GM21529 (cell line): Measurements from ENCODE around the gene TGM5.
"Not testable (repeated sequence)": the region's sequence is repeated elsewhere in the genome, so short reads cannot be mapped to it uniquely, and the experiment has no call there.

Experiments
- ATAC-seq: cut with Tn5 transposase; IDR thresholded peaks from one replicate; pipeline ENCODE4 v1.9.1; 2021; ENCODE audit not compliant: unreplicated experiment

TGM5 gene

DNA sequence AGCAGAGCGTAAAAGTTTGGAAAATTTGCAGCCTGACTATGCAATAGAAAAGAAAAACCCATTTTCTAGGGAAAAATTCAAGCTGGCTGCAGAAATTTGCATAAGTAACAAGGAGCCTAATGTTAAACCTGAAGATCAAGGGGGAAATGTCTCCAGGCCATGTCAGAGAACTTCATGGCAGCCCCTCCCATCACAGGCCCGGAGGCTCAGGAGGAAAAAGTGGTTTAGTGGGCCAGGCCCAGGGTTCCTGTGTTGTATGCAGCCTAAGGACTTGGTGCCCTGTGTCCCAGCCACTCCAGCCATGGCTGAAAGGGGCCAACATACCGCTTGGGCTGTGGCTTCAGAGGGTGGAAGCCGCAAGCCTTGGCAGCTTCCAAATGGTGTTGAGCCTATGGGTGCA, 68.2 kb downstream of the TGM5 start:
- ATAC-seq: not testable (repeated sequence)

DNA sequence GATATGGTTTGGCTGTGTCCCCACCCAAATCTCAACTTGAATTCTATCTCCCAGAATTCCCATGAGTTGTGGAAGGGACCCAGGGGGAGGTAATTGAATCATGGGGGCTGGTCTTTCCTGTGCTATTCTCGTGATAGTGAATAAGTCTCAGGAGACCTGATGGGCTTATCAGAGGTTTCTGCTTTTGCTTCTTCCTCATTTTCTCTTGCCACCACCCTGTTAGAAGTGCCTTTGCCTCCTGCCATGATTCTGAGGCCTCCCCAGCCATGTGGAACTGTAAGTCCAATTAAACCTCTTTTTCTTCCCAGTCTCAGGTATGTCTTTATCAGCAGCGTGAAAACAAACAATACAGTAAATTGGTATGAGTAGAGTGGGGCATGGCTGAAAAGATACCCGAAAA, 69.0 kb downstream of the TGM5 start:
- not testable (repeated sequence) for ATAC-seq

GRCh38 chr15:43196760-43197548, 69.8 kb downstream of the TGM5 start:
- ATAC-seq: no peak

DNA sequence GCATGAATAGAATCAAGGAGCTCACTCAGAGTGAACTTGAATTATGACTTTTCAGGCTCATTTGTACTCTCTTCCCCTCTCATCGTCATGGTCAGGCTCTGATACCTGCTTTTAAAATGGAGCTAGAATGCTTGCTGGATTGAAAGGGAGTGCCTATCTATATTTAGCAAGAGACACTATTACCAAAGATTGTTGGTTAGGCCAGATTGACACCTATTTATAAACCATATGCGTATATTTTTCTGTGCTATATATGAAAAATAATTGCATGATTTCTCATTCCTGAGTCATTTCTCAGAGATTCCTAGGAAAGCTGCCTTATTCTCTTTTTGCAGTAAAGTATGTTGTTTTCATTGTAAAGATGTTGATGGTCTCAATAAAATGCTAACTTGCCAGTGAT, 71.9 kb downstream of the TGM5 start:
- no peak for ATAC-seq

DNA sequence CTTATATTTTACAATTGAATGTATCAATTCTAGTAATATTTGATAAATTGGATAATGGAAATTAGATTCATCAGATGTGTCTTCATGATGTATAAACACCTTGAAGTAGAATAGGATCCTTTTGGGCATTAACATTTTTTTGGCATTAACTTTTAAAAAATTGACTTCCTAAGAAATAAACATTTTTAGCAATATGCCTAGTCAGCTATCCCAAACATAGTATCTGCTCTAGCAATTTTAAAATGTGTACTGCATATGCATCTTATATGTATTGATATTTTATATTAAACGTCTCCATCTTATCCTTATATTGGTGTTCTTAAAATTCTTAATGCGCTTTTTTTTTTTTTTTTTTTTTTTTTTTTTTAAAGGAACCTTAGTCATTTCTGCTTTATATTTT, 73.0 kb downstream of the TGM5 start:
- ATAC-seq: no peak

- ATAC-seq: no peak
Observed at GRCh38 chr15:43190178-43190577, 76.5 kb downstream of the TGM5 start.

GRCh38 chr15:43189296-43189695, 77.4 kb downstream of the TGM5 start:
- ATAC-seq: no peak

DNA sequence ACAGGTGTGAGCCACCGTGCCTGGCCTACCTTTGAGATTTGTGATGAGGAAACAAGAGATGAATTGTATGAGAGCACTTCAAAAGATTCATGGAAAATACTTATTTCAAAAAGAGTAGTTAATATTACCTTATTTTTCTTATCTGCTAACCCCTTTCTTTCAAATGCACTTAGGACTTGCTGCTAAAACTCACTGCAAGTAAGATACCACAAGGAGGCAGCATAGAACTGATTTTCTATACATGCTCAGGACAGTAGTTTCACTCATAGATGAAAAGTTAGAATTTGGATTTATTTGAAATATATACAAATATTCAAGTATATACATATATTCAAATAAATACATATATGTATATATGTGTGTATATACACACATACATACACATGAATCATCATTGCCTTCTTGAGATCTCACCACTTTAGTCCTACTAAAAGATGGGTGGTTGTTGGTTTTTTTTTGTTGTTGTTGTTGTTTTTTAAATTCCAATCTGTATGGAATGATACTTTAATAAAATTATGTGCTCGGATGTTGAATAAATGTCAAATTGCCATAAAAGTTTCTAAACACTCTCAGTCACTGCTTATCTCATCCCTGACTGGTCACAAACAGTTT, 79.1 kb downstream of the TGM5 start:
- ATAC-seq: no peak

DNA sequence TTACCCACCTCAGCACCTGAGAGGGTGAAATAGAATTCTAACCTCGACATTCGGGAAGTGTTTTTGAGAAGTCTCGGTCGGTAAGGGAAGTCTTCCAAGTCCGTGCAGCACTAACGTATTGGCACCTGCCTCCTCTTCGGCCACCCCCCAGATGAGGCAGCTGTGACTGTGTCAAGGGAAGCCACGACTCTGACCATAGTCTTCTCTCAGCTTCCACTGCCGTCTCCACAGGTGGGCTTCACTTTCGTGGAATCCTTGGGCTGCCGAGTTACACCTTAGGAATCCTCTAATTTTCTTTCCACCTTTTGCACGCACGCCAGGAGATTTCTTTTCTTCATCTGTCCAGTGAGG, 80.8 kb downstream of the TGM5 start:
- ATAC-seq: peak; percentile 18

DNA sequence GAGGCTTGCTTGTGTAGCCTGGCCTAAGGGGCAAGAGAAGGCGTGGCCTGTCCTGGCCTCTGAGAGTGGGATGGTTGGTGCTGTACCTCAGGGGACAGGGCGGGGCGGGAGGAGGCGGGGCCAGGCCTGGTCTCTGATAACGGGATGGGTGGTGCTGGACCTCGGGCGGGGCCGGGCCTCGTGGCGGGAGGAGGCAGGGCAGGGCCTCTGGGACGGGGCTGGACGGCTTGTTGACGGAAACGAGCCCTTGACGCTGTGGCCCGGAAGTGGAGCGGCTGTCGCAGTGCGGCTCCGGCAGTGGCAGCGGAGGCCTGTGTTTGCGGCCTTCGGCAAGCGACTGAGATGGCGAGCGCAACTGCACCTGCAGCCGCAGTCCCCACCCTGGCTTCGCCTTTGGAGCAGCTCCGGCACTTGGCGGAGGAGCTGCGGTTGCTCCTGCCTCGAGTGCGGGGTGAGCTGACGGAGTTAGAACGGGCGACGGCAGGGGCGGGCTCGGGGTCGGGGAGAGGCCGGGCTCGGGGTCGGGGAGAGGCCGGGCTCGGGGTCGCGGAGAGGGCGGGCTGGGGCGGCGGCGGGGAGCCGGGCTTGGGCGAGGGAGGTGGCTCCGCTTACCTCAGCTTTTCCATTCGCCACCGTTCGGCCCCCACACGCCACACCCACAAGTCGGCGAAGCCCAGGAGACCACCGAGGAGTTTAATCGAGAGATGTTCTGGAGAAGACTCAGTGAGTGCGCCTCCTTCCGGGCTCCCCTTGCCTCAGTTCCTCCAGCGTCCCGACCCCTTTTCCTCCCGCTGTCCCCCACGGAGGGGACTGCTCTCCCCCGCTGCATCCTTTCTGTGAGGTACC, 81.3 kb downstream of the TGM5 start, which contains the start of gene CCNDBP1:
TSS of gene CCNDBP1 (plus strand) at position 247 of the 846 bp plus-strand sequence. CDS start at position 343, 96 bp downstream.
- ATAC-seq: peak; percentile 97

GRCh38 chr15:43184407-43185124, 82.2 kb downstream of the TGM5 start:
- ATAC-seq: no peak

DNA sequence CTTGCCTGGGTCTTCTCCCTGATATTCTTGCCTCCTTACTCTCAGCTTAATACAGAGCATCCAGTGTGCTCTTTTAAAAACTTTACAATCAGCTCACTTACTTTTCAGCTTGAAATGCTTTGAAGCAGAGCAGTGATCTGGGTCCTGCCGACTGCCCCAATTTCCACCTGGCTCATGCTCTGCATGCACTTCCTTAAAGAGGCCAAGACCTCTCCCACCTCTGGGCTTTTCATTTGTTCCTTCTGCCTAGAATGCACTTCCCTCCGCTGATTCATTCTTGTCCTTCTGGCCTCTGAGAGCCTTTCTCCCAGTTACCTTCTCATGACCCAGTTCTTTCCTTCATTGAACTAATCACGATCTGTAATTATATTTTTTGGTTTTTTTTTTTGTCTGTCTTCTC, 83.5 kb downstream of the TGM5 start:
- ATAC-seq: no peak
